K562 treated with DMSO at 1 percent for 24 hours (cell line): ENCODE results near the gene MAP1LC3C. TPM values are rescaled to one million over a fixed set of nuclear protein-coding genes. Genes with fewer than 3 reads are reported as not detected.

Source experiments
- total RNA-seq: library from RNA; unstranded; fragments of 300-600 nt; gene quantifications from 2 replicates; pipeline ENCODE4 v1.2.3, GENCODE V29; 2022; ENCODE audit warnings: low read depth; ENCODE audit not compliant: insufficient read depth

The MAP1LC3C gene
- not detected in 2 replicates for total RNA-seq

DNA sequence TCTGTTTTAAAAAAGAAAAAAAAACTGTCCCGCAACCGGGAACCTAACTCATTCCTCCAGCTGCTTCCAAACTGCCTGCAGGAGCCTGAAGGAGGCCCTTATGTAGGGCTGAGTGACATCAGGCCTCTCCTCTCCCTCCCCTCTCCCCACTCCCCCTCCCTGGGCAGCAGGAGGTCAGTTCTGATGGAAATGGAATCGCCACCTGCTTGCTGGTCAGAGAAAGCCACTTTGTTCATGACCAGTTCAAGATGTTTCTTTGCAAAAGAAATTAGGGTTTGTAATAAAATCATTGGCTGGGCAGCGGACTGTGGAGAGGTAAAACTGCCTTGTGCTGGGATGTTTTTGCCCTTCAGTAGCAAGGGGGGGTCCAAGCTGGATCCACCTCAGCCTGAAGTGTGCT, at the start of gene MAP1LC3C:
MAP1LC3C (minus strand) TSS at position 73 of the 400 bp plus-strand sequence. CDS start 90 bp downstream, outside the sequence.

GRCh38 chr1:241957692-241958494, 41.0 kb downstream of the MAP1LC3C start, which contains the start of gene BECN2:
BECN2 (plus strand) TSS chr1:241957767; CDS start chr1:241957767, 0 bp downstream.

Other genes starting within 250 kb of the MAP1LC3C start
- 33.7 and 38.0 TPM in 2 replicates for gene EXO1, start 150.9 kb downstream of the MAP1LC3C start, total RNA-seq
- gene BECN2, start 41.3 kb downstream of the MAP1LC3C start, total RNA-seq = 0.30 TPM in 1 of 2 replicates, not detected in the other